HEK293 (cell line): Measurements from ENCODE around the gene PLCL2.

ENCODE experiments used
- CTCF ChIA-PET: fragments of 350-600 bp; formaldehyde crosslinking; extraction: SDS; loops from one replicate; lab custom pipeline; 2021; ENCODE audit warnings: antibody characterized with exemption; lab: Yijun Ruan, JAX
- POLR2A ChIA-PET: fragments of 300-600 bp; formaldehyde crosslinking; extraction: SDS; loops from one replicate; lab custom pipeline; 2020; ENCODE audit warnings: antibody characterized with exemption, inconsistent platforms; lab: Yijun Ruan, JAX
- H3K27ac ChIP-seq: fragments of 200-500 bp; sonication (Bioruptor generic); 2 replicates; pipeline ENCODE4 v1.5.1; 2014; ENCODE audit warnings: low read depth, low read length, control low read depth, inconsistent platforms; ENCODE audit errors: extremely low read depth
- H3K36me3 ChIP-seq, 2 experiments: fragments of 200-500 bp in 1 of 2; sonication (Bioruptor generic) in 1 of 2; 1 replicate in 1 of 2; 2 replicates in 1 of 2; pipeline ENCODE4 v1.5.1; 2014 to 2017; ENCODE audit warnings: inconsistent platforms in 2 of 2, low read length in 2 of 2; ENCODE audit not compliant: control insufficient read depth in 2 of 2, insufficient read depth in 1 of 2
- H3K4me1 ChIP-seq: fragments of 200-500 bp; sonication (Bioruptor generic); 2 replicates; pipeline ENCODE4 v1.5.1; 2014; ENCODE audit warnings: mild to moderate bottlenecking, low read length, inconsistent platforms; ENCODE audit not compliant: control insufficient read depth, insufficient read depth
- H3K4me3 ChIP-seq: 2 replicates; pipeline ENCODE4 v1.5.1; 2011; ENCODE audit warnings: low read depth, mild to moderate bottlenecking, control low read depth, low read length, moderate library complexity
- H3K9me3 ChIP-seq: fragments of 200-500 bp; sonication (Bioruptor generic); 2 replicates; pipeline ENCODE4 v1.5.1; 2014; ENCODE audit warnings: low read depth, low read length, inconsistent platforms; ENCODE audit not compliant: control insufficient read depth, insufficient read depth
- KLF1 ChIP-seq: fragments of 450-650 bp; formaldehyde crosslinking; IDR thresholded peaks from 2 replicates; pipeline ENCODE4 v1.5.1; 2016; ENCODE audit warnings: missing biosample characterization, missing genetic modification characterization
- KLF17 ChIP-seq: fragments of 450-650 bp; formaldehyde crosslinking; IDR thresholded peaks from 2 replicates; pipeline ENCODE4 v1.5.1; 2016; ENCODE audit warnings: missing biosample characterization, missing genetic modification characterization
- PBX3 ChIP-seq: sonication (generic); formaldehyde crosslinking; IDR thresholded peaks from 2 replicates; pipeline ENCODE4 v1.8.1; 2022; ENCODE audit warnings: mild to moderate bottlenecking, moderate library complexity, missing genetic modification reagents
- RBAK ChIP-seq: fragments of 450-650 bp; formaldehyde crosslinking; IDR thresholded peaks from 2 replicates; pipeline ENCODE4 v1.5.1; 2016; ENCODE audit warnings: missing biosample characterization, missing genetic modification characterization
- SCRT1 ChIP-seq: fragments of 450-650 bp; formaldehyde crosslinking; IDR thresholded peaks from 2 replicates; pipeline ENCODE4 v1.5.1; 2016; ENCODE audit warnings: missing biosample characterization, missing genetic modification characterization, borderline replicate concordance
- YY1 ChIP-seq: fragments of 450-650 bp; formaldehyde crosslinking; IDR thresholded peaks from 2 replicates; pipeline ENCODE4 v1.5.1; 2018; ENCODE audit warnings: missing biosample characterization, missing genetic modification characterization
- ZBTB26 ChIP-seq: fragments of 450-650 bp; formaldehyde crosslinking; optimal IDR thresholded peaks from 2 replicates; pipeline ENCODE3; 2016; ENCODE audit warnings: missing biosample characterization, mild to moderate bottlenecking, missing genetic modification characterization
- ZBTB49 ChIP-seq: fragments of 450-650 bp; formaldehyde crosslinking; IDR thresholded peaks from 2 replicates; pipeline ENCODE4 v1.5.1; 2016; ENCODE audit warnings: missing biosample characterization, missing genetic modification characterization, low read depth
- ZBTB6 ChIP-seq: fragments of 450-650 bp; formaldehyde crosslinking; IDR thresholded peaks from 2 replicates; pipeline ENCODE4 v1.5.1; 2017; ENCODE audit warnings: missing biosample characterization, missing genetic modification characterization
- ZNF138 ChIP-seq: fragments of 450-650 bp; formaldehyde crosslinking; IDR thresholded peaks from 2 replicates; pipeline ENCODE4 v1.5.1; 2016; ENCODE audit warnings: missing biosample characterization, missing genetic modification characterization, borderline replicate concordance
- ZNF530 ChIP-seq: fragments of 450-650 bp; formaldehyde crosslinking; IDR thresholded peaks from 2 replicates; pipeline ENCODE4 v1.5.1; 2016; ENCODE audit warnings: low read depth, missing biosample characterization, missing genetic modification characterization
- ZNF654 ChIP-seq: fragments of 450-650 bp; formaldehyde crosslinking; IDR thresholded peaks from 2 replicates; pipeline ENCODE4 v1.5.1; 2016; ENCODE audit warnings: low read depth, missing biosample characterization, missing genetic modification characterization
- ZNF664 ChIP-seq: fragments of 450-650 bp; formaldehyde crosslinking; IDR thresholded peaks from 2 replicates; pipeline ENCODE4 v1.5.1; 2016; ENCODE audit warnings: missing biosample characterization, missing genetic modification characterization
- ZNF830 ChIP-seq: fragments of 450-650 bp; IDR thresholded peaks from 2 replicates; pipeline ENCODE4 v1.5.0; 2018; ENCODE audit warnings: missing biosample characterization, missing genetic modification characterization, low read depth, mild to moderate bottlenecking, moderate library complexity

Gene PLCL2

GRCh38 chr3:16917980-16918682, 33.4 kb downstream of the PLCL2 start:
- no peaks in the 10 kb centered on the region for H3K36me3 ChIP-seq
- no peak overlapping the region for H3K27ac ChIP-seq
- CTCF ChIA-PET, result interaction anchor here (1.0 kb wide), 1 partner anchor 22 kb away, joined by 4 read pairs; no protein-coding TSS in a partner anchor
- no peaks in the 10 kb centered on the region for H3K9me3 ChIP-seq
- no peak overlapping the region for H3K4me3 ChIP-seq
- TF ChIP-seq ZNF530 (tag by site-specific recombination), result no peak
- TF ChIP-seq YY1 (tag by site-specific recombination), result no peak
- TF ChIP-seq RBAK (tag by site-specific recombination), result no peak
- no peak for TF ChIP-seq ZNF138
- TF ChIP-seq ZBTB6, result no peak
- TF ChIP-seq PBX3, result no peak
- no peak for TF ChIP-seq KLF1 (tag by site-specific recombination)
- TF ChIP-seq ZBTB49 (tag by site-specific recombination), result no peak
- no peak for TF ChIP-seq ZNF654 (tag by site-specific recombination)
- TF ChIP-seq SCRT1 (tag by site-specific recombination), result no peak
- TF ChIP-seq ZNF830, result no peak
- no peak for TF ChIP-seq ZBTB26 (tag by site-specific recombination)
- 0 out of 2 replicates have a peak, but pooled peaks cover 2% of the 10 kb centered on the region for H3K4me1 ChIP-seq
- POLR2A ChIA-PET, result no interaction called here

- H3K27ac ChIP-seq, result no peak overlapping the region
- ChIA-PET POLR2A (no interaction called here), CTCF (interaction anchor here (0.7 to 1.0 kb wide), 2 partner anchors 22 to 57 kb away, joined by 4 read pairs; no protein-coding TSS in a partner anchor)
- no peaks in the 10 kb centered on the region for H3K36me3 ChIP-seq
- H3K4me1 ChIP-seq, result 0 out of 2 replicates have a peak, but pooled peaks cover 2% of the 10 kb centered on the region
- no peak overlapping the region for H3K4me3 ChIP-seq
- TF ChIP-seq ZNF664 (tag by site-specific recombination), result peak; percentile 58; the same call in 1 of the 2 replicates
- no peak for TF ChIP-seq ZNF138
- no peak for TF ChIP-seq KLF17 (tag by site-specific recombination)
- no peaks in the 10 kb centered on the region for H3K9me3 ChIP-seq
Measured at GRCh38 chr3:16918683-16919025, 33.9 kb downstream of the PLCL2 start.
